GM18951 (cell line): Measurements from ENCODE around the gene CHMP5.

Experiments used
- POLR2A ChIP-seq: IDR thresholded peaks from 4 replicates; pipeline ENCODE4 v1.6.1; 2011; ENCODE audit warnings: mild to moderate bottlenecking; ENCODE audit not compliant: insufficient read length, insufficient read depth; ENCODE audit errors: extremely low read depth
- in situ Hi-C: fragments of 300-500 bp; cut with MboI; formaldehyde crosslinking; loops from one replicate; pipeline ENCODE4 v1.12.0; 2022; ENCODE audit warnings: low sequenced_read_pairs, mixed read lengths, inconsistent platforms; ENCODE audit not compliant: unreplicated experiment

The CHMP5 gene

GRCh38 chr9:33250458-33250995, 14.3 kb upstream of the CHMP5 start:
- no peak for TF ChIP-seq POLR2A
- in situ Hi-C loops = no loop called here

GRCh38 chr9:33254211-33254610, 10.6 kb upstream of the CHMP5 start:
- in situ Hi-C loops = no loop called here
- TF ChIP-seq POLR2A = no peak

GRCh38 chr9:33255014-33255413, 9.8 kb upstream of the CHMP5 start:
- in situ Hi-C loops = no loop called here
- TF ChIP-seq POLR2A = no peak

GRCh38 chr9:33255471-33255870, 9.4 kb upstream of the CHMP5 start:
- in situ Hi-C loops = no loop called here
- no peak for TF ChIP-seq POLR2A

GRCh38 chr9:33256236-33256635, 8.6 kb upstream of the CHMP5 start:
- TF ChIP-seq POLR2A = no peak
- in situ Hi-C loops = no loop called here

GRCh38 chr9:33257276-33257675, 7.6 kb upstream of the CHMP5 start:
- no peak for TF ChIP-seq POLR2A
- in situ Hi-C loops = no loop called here

GRCh38 chr9:33260372-33260771, 4.5 kb upstream of the CHMP5 start:
- in situ Hi-C loops = no loop called here
- no peak for TF ChIP-seq POLR2A

GRCh38 chr9:33263131-33264002, 1.5 kb upstream of the CHMP5 start:
- no peak for TF ChIP-seq POLR2A
- in situ Hi-C loops = no loop called here

- in situ Hi-C loops = no loop called here
- no peak for TF ChIP-seq POLR2A
Observed at GRCh38 chr9:33264003-33264472, 811 bp upstream of the CHMP5 start.

- TF ChIP-seq POLR2A = no peak
- in situ Hi-C loops = no loop called here
Observed at GRCh38 chr9:33265211-33265865, 489 bp downstream of the CHMP5 start.

GRCh38 chr9:33267151-33267767, 2.4 kb downstream of the CHMP5 start:
- no peak for TF ChIP-seq POLR2A
- in situ Hi-C loops = no loop called here

- in situ Hi-C loops = no loop called here
Observed at GRCh38 chr9:33270146-33270545, 5.3 kb downstream of the CHMP5 start.

GRCh38 chr9:33272061-33272460, 7.2 kb downstream of the CHMP5 start:
- in situ Hi-C loops = no loop called here

More at GRCh38 chr9:33270146-33270545, 5.3 kb downstream of the CHMP5 start:
- TF ChIP-seq POLR2A = no peak

More at GRCh38 chr9:33272061-33272460, 7.2 kb downstream of the CHMP5 start:
- TF ChIP-seq POLR2A = no peak
